DMS53 (cell line): ENCODE results near the gene GAREM2.

Source experiments
- DNase-seq: peaks from one replicate; lab custom pipeline; 2025; lab: John Stamatoyannopoulos, UW

The GAREM2 gene

GRCh38 chr2:26169681-26170414 is 3.0 kb upstream of the GAREM2 start:
- no peak for DNase-seq

GRCh38 chr2:26170795-26171194 is 2.1 kb upstream of the GAREM2 start:
- no peak for DNase-seq

DNA sequence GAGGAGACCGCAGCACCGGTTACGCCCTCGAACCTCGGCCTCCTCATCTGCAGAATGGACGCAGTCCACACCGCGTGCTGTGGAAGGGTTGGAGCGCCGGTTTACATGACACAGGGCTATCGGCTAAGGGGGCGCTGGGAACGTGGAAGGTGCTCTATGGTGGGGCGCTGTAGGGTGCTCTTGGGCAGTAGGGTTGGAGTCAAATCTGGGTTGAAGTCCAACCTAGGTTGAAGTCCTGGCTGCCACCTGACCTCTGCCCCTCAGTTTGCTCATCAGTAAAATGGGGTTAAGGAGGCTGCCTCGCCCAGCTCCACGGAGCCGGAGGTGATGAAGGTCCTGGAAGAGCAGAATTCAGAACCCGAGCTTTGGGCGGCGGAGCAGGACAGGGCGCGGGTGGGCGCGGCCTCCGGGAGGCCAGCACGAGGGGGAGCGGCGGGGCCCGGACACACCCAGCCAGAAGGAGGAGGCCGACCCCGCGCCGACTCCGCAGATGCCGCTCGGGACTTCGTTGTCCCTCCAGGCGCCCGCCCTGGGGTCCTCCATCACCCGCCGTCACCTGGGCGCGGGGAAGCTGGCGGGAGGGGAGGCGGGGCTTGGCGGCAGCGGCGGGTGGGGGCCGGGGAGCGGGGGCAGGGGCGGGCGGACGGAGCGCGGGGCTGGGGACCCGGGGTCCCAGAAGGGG is 558 bp upstream of the GAREM2 start:
- DNase-seq: peak; percentile 18

DNA sequence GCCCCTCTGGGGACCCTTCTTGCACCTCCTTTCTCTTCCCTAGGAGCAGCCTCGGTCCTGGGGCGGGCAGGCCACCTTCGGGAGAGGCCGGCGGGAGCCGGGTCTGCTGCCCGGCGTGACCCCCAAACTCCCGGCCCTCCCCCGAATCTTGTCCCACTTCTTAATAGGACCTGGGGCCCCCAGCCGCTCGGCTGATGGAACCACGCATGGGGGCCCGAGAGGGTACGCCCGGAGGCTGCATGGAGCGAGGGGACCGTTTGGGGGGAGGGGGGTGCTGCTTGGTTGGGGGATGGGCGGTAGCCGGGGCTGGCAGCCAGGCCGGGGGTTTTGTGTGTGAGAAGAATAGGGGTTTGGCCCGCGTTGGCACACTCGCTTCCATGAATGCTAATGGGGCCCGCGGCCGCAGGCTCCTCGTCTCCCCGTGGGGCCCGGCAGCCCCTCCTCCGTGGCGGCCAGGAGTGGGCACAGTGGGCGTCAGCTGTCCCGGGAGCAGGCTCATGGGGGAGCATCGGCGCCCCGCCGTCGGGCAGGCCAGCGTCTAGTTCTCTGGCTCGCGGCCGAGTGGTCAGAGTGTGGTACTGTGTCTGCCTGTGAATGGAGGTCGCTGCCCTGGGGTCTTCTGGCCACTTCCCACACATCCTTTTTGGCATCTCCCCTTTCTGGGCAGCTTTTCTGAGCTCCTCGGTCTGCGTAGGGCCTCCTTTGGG is 1.0 kb downstream of the GAREM2 start:
- DNase-seq: peak; percentile 33

GRCh38 chr2:26174691-26175465 is 2.0 kb downstream of the GAREM2 start:
- no peak for DNase-seq

DNA sequence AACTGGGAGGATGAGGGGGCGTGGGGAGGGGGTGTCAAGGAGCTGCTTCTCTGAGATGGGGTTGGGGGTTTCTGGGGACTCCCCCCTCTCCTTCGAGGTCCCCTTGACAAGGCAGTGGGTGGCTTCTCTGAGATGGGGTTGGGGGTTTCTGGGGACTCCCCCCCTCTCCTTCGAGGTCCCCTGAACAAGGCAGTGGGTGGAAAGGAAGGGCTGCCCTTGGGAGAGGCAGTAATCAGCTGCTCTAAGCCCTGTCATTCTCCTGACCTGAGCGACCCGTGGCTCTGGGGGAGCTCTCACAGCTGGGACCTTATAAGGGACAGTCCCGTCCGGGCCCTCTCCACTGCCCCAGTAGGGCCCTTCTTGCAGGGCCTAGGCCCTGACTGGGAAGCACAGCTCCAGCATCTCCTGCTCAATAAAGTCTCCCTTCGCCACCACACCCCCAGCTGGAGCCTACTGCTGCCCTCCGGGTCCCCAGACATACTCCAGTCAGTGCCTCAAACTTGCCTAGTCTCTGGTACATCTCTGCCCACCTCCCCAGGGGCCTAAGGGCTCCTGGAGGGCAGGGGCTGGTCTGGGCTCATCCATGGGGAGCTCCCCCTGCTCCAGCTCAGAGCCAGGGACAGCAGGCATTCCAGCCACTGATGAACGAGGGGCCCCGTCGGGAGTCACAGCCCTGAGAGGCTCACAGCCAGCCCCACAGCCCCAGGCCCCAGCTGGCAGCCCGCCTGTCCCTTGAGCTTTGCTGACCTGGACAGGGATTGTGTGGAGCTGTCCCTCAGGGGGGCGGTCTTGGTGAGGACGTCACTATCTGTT is 2.8 kb downstream of the GAREM2 start:
- DNase-seq: no peak

- no peak for DNase-seq
Measured at GRCh38 chr2:26176279-26176615, 3.4 kb downstream of the GAREM2 start.

DNA sequence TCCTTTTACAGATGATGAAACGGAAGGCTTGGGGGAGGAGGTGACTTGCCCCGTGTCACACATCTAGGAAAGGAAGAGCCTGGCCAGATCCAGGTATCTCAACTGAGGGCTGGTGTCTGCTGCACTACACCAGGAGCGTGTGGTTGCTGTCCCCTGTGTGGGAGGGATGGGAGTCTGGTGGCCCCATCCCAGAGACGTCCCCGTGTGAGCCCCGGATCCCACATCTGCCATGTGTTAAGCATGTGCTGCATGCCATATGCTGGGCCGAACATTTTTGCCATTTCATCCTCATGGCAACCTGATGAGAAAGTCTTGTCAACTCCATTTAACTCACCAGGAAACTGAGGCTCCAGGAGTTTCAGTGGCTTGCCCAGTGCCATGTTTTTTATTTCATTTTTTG is 4.2 kb downstream of the GAREM2 start:
- DNase-seq: no peak

- DNase-seq: no peak
Measured at GRCh38 chr2:26178246-26178645, 5.4 kb downstream of the GAREM2 start.

DNA sequence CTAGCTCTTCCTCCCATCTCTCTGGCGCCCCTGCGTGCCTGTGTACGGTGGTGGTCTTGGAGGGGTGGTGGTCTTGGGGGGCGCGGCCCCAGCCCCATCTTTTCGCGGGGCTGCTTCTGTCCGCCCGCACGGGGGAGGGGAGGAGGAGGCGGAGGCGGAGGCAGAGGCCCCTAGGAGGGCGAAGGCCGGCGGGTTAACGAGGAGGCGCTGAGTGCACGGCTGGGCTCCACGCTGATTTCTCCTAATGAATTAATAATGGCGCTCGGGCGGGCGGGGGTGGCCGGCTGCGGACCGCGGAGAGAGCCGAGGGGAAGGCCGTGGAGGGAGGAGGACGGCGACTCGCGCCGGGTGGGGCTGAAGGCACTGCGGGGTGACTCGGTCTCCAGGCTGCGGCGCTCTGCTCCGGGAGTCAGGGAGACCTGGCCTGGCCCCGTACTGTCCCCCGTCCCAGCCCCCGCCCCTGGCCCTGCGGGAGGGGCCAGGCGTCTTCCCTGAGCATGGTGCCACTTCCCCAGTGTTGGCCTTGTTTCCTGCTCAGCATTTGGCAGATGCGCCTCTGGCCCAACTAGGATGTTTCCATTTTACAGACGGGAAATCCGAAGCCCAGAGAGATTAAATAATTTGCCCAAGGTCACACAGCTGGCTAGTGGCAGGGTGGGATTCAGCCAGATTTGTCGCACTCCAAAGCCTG is 6.0 kb downstream of the GAREM2 start:
- peak; percentile 77 for DNase-seq

GRCh38 chr2:26179446-26179913 is 6.6 kb downstream of the GAREM2 start:
- DNase-seq: peak; percentile 57

GRCh38 chr2:26182441-26182840 is 9.6 kb downstream of the GAREM2 start:
- no peak for DNase-seq

- DNase-seq: no peak
Measured at GRCh38 chr2:26182887-26183630, 10.2 kb downstream of the GAREM2 start.

GRCh38 chr2:26184121-26184520 is 11.2 kb downstream of the GAREM2 start:
- no peak for DNase-seq

DNA sequence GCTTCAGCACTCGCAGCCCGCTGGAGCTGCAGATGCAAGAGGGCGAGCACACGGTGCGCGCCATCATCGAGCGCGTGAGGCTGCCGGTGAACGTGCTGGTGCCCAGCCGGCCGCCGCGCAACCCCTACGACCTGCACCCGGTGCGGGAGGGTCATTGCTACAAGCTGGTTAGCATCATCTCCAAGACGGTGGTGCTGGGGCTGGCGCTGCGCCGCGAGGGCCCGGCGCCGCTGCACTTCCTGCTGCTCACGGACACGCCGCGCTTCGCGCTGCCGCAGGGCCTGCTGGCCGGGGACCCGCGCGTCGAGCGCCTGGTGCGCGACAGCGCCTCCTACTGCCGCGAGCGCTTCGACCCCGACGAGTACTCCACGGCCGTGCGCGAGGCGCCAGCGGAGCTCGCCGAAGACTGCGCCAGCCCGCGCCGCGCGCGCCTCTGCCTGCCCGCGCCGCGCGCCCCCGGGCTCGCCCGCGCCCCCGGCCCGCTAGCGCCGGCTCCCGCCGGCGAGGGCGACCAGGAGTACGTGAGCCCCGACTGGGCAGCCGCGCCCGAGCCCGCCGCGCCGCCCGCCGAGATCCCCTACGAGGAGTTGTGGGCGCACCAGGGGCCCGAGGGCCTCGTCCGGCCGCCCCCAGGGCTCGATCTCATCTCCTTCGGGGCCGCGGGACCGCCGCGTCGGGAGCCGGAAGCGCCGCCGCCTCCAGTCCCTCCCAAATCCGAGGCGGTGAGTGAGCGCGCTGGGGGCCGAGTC is 11.8 kb downstream of the GAREM2 start:
- peak; percentile 91 for DNase-seq

- DNase-seq: no peak
Measured at GRCh38 chr2:26185304-26185928, 12.5 kb downstream of the GAREM2 start.

DNA sequence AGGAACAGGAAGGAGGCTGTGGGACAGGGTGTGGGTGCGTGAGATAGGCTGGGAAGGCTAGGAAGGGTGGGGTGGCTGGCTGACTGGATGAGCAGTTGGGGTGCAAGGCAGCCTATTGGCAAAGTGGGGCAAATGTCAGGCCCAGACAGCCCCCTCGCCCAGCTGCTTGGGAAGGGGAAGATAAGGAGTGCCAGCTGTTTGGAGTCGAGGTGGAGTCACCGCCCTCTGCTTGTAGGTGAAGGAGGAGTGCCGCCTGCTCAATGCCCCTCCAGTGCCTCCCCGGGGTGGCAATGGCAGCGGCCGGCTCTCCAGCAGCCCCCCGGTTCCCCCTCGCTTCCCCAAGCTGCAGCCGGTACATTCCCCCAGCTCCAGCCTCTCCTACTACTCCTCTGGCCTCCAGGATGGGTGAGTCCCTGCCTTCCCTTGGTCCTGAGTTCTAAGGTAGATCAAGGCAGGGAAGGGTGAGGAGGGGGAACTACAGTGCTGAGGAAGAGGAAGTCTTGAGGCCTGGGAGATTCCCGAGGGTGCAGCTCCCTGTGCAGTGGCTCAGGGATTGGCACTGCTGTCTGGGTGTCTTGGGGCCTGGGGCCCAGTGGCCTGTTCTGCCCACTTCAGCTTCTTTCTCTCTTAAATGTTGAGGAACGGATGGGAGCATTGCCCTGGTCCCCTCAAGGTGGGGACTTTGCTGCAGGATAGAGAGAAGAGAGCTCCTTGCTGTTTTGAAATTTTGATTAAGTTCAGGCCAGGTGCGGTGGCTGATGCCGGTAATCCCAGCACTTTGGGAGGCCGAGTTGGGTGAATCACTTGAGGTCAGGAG is 13.3 kb downstream of the GAREM2 start:
- DNase-seq: no peak

DNA sequence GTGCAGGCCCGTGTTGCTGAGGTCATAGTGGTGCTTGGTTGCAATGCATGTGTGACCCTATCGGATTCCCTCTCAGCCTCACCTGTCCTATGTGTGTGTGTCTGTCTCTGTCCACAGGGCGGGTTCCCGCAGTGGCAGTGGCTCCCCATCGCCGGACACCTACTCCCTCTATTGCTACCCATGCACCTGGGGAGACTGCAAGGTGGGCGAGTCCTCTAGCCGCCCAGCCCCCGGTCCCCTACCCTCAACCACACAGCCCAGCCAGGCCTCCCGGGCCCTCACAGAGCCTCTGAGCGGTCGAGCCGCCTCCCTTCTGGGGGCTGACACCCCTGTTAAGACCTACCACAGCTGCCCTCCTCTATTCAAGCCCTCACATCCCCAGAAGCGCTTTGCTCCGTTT is 14.2 kb downstream of the GAREM2 start:
- no peak for DNase-seq
